Measurements from ENCODE around the gene TRMT5.

GRCh38 chr14:60972295-60972694 is 8.6 kb downstream of the TRMT5 start:
- TF ChIP-seq CTCF (IDR thresholded peaks at IDR 0.05) (no peak), POLR2A (IDR thresholded peaks at IDR 0.05) (no peak)
